GM10266 (cell line): ENCODE measurements around the gene VPS18.

Experiments
- DNase-seq: peaks from one replicate; pipeline ENCODE4 v3.0.0; 2012; ENCODE audit errors: extremely low spot score
- TF ChIP-seq, protein P1 (sequence below): IDR thresholded peaks from 2 replicates; pipeline ENCODE4 v1.5.1; 2012; ENCODE audit warnings: mild to moderate bottlenecking, low read depth; ENCODE audit not compliant: control insufficient read depth, insufficient read depth; ENCODE audit errors: missing control alignments

VPS18 gene

DNA sequence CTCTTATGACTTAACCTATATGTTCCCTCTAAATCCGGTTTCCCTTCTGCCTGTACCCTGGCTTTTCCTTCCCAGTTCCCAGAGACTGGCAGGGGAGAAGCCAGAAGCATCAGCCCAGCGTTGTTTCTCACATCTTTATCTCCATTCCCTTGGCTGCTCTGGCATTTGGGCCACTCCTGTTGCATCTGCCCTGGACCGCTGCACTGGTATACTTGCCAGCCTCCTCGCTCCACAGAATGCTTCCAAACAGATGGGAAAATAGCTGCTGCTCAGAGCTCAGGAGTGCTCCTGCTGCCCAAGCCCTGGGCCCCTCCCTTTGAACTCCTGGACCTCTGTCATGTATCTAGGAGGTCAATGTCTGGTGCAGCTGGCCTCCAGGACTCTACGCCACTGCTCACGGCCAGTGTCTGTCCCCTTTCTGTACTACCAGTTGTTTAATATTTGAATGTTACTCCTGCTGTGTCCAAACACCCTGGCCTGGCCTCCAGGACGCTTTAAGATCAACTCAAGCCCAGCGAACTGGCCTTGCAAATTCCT is 43.6 kb upstream of the VPS18 start:
- TF ChIP-seq, protein P1, sequence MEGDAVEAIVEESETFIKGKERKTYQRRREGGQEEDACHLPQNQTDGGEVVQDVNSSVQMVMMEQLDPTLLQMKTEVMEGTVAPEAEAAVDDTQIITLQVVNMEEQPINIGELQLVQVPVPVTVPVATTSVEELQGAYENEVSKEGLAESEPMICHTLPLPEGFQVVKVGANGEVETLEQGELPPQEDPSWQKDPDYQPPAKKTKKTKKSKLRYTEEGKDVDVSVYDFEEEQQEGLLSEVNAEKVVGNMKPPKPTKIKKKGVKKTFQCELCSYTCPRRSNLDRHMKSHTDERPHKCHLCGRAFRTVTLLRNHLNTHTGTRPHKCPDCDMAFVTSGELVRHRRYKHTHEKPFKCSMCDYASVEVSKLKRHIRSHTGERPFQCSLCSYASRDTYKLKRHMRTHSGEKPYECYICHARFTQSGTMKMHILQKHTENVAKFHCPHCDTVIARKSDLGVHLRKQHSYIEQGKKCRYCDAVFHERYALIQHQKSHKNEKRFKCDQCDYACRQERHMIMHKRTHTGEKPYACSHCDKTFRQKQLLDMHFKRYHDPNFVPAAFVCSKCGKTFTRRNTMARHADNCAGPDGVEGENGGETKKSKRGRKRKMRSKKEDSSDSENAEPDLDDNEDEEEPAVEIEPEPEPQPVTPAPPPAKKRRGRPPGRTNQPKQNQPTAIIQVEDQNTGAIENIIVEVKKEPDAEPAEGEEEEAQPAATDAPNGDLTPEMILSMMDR: no peak
- DNase-seq: no peak

- no peak for DNase-seq
- TF ChIP-seq, protein P1: no peak
Observed at GRCh38 chr15:40852529-40852928, 41.7 kb upstream of the VPS18 start.

GRCh38 chr15:40853241-40853890 is 40.9 kb upstream of the VPS18 start:
- TF ChIP-seq, protein P1: no peak
- DNase-seq: no peak

GRCh38 chr15:40854161-40854560 is 40.1 kb upstream of the VPS18 start:
- TF ChIP-seq, protein P1: no peak
- DNase-seq: no peak

DNA sequence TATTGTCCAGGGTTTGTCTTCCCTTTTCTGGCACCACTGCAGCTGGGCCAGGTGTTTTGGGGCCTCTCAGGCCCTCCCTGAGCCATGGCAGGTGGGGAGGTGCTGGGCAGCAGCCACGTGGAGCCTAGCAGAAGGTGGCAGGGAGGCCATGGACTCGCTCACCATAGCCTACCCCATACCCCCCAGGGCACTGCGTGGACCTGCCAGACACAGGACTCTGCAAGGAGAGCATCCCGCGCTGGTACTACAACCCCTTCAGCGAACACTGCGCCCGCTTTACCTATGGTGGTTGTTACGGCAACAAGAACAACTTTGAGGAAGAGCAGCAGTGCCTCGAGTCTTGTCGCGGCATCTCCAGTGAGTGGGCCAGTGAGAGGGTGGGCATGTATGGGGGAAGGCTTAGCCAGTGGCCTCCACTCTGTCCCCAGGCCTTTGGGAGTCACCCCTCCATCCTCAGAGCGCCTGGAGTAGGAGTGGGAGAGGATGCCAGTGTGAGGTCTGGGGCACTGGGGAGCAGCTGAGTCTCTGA is 38.5 kb upstream of the VPS18 start:
- no peak for DNase-seq
- TF ChIP-seq, protein P1: no peak

DNA sequence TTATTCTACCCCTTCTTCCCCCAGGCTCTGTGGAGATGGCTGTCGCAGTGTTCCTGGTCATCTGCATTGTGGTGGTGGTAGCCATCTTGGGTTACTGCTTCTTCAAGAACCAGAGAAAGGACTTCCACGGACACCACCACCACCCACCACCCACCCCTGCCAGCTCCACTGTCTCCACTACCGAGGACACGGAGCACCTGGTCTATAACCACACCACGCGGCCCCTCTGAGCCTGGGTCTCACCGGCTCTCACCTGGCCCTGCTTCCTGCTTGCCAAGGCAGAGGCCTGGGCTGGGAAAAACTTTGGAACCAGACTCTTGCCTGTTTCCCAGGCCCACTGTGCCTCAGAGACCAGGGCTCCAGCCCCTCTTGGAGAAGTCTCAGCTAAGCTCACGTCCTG is 37.5 kb upstream of the VPS18 start:
- TF ChIP-seq, protein P1: no peak
- DNase-seq: no peak
